HG03066 (cell line): ENCODE data around the gene THAP11.

Source experiments
- ATAC-seq: cut with Tn5 transposase; IDR thresholded peaks from one replicate; pipeline ENCODE4 v1.9.1; 2021; ENCODE audit warnings: low read depth; ENCODE audit not compliant: unreplicated experiment

THAP11 gene

DNA sequence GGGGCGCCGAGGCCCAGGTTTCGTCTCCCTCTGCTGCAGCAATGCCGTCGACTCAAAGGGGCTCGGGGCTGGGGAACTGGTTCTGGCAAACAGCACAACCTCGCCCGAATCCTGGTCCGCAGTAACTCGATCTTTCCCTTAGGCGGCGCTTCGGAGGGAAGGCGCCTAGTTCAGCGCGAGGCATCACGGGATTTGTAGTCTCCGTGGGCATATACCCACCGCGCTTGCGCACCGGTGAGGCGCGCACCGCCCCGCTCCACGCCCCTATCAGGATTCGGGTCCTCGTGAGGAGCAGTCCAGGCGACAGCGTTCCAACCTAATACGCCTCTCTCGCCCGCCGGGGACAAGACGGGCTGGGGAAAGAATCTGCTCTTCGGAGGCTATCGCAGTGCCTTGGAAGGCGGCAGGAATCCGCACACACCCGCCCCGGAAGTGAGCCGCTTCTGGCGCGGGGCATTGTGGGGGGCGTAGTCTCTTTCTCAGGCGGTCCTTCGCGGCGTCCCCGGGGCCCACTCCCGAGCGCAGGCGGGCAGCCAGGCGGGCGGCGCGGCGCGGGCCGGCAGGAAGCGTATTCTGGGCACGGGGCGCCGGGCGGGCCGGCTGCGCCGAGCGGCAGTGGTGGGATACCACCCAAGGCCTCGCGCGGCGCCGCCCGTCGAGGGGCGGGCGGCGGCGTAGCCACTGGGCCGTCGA lies at the start of gene THAP11:
Gene THAP11 (plus strand): TSS at position 505 of the 693 bp plus-strand sequence. CDS start 235 bp downstream, outside the sequence.
- peak; percentile 47 for ATAC-seq

DNA sequence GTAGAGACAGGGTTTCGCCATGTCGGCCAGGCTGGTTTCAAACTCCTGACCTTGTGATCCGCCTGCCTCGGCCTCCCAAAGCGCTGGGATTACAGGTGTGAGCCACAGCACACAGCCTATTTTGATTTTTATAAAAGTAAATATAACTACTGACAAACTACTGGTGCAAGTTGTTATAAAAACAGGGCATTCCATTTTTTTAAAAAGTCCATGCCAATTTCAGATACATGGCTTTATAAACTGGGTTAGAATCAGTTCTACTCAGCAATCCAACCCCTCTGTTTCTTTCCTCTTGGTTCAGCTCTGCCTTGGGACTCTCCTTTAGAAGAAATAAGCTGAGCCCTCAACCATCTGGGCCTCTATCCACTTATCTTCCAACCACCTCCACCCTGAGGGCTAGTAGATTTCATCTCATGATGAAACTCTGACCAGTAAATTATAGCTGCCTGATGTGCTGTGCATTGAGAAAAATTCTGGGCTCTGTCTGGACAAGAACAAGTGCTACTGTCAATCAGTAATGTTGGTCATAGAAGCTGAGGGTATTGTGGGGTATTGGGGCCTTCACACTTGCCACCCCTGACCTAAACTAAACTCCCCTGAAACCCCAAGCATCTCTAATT lies 45.9 kb upstream of the THAP11 start:
- ATAC-seq: no peak

DNA sequence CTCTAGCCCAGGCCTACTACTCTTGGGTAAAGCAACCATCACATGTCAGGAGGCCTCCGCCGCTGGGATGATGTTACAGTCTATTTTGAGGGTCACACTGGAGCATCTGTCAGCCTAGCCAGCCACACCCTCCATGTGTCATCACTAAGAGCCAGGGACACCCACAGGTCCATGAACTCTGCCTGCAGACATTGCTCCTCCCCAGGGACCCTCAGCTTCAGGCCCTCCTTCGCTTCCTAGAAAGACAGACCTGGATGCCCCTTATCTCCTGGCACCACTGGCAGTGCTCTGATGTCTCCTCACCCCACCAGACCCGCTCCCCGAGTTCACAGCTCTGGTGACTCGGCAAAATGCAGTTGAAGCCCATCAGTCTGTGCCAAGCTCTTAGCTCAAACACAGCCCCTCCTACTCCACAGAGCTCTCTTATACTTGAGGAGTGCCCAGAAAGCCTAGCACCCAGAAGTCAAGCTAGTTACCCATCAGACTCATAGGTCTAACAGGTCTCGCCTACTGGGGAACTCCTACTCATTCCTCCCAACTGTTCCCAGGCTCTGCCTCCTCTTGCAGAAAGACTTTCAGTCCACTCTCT lies 41.7 kb upstream of the THAP11 start:
- no peak for ATAC-seq

DNA sequence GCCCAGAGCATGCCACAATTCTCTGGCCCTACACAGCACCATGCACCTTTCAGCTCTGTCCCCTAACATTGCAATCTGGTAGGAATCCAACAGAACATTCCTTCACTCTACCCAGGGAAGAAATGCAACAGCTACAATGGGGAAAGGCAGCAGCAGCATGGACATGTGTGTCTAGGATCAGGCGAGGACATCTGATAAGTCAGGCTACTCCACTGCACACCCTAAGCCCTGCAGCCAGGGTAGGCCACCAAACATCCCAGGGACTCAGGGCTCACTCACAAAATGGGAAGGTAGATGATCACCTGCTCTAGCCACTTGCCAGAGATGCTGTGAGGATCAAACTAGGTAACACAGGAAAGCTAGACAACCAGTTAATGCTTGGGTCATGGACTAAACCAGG lies 40.9 kb upstream of the THAP11 start:
- no peak for ATAC-seq

DNA sequence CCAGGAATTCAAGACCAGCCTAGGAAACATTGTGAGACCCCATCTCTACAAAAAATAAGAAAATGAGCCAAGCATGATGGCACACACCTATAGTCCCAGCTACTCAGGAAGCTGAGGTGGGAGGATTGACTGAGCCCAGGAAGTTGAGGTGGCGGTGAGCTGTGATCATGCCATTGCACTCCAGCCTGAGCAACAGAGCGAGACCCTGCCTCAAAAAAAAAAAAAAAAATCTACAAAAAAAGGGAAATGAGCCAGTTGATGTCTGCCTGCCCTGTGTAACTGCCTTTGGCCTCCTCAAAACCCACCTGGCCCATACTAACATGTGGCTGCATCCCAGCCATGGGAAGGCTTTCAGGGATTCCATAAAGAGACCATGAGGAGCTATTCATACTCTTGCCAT lies 40.2 kb upstream of the THAP11 start:
- ATAC-seq: no peak

DNA sequence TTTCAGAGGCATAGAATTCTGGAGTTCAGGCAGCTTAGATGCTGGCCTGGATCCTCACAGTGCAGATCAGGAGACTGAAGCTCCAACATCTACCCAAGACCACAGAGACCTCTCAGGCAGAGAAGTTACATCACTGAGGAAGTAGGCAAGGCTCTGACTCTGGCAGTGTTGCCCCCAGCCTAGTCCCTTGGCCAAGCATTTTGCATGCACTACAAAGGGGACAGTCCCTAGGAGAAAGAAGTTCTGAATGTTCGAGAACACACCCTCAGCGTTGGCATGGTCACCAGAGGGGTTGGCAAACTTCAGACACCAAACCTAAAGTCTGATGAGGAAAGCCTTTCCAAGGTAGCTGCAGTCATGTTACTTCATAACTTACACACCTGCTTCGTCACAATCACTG lies 38.2 kb upstream of the THAP11 start:
- ATAC-seq: no peak

DNA sequence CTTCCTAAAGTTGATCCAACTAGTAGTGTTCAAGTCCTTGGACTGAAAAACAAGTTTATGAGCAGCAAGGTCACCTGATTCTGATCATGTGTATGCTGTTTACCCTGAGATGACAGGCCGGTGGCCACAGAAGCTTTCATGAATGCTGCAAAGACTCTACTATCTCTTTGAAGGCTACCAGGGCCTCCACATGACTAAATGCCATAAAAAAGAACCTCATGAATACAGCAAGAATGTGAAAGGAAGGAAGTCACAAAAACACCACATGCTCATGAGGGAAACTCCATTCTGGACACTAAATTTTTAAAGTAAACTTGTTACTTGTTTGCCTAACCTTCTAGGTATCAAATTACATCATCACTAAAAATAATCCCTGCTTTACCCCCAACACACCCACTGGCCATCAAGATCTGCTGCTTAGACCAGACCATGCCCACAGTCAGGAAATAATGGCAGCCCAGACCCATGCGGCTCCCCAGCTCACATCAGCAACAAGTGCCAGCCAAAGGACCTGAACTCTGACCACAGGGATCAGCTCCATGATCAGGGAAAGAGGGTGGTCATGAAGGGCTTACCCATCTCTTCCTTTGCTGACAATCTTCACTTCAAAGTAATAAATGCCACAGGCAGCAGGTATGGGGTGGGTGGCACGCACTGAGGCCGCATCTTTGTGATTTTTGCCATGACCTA lies 37.1 kb upstream of the THAP11 start:
- no peak for ATAC-seq

DNA sequence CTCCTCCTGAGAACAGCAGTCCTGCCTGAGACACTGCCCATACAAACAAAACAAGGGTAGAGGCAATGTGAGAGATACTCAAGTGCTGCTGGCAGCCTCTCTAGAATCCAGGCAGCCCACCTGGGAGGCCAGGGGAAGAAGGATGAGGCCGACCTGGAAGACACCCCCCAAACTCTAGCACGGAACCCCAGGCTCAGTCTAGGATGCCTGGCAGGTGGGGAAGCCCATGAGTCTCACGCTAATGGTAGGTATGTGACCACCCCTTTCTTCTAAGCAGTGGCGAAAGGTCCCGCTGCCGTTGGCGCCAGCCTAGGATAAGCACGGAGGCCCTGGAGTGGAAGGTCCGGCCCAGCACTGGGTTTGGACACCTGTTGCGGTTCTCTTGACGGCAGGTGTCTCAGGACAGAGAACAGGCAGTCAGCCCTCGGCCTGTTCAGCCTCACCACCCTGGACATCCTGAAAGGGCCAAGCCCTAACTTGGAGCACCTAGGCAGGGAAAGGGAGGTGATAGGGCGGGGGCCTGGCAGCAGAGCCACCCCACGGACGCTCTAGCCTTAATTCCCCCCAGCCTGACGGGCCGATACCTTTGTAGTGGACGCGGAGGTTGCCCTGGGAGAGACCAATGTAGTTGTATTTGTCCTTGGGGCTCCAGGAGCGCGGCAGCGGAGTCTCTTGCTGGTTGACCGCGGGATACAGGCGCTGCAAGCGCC lies 36.2 kb upstream of the THAP11 start:
- ATAC-seq: no peak

DNA sequence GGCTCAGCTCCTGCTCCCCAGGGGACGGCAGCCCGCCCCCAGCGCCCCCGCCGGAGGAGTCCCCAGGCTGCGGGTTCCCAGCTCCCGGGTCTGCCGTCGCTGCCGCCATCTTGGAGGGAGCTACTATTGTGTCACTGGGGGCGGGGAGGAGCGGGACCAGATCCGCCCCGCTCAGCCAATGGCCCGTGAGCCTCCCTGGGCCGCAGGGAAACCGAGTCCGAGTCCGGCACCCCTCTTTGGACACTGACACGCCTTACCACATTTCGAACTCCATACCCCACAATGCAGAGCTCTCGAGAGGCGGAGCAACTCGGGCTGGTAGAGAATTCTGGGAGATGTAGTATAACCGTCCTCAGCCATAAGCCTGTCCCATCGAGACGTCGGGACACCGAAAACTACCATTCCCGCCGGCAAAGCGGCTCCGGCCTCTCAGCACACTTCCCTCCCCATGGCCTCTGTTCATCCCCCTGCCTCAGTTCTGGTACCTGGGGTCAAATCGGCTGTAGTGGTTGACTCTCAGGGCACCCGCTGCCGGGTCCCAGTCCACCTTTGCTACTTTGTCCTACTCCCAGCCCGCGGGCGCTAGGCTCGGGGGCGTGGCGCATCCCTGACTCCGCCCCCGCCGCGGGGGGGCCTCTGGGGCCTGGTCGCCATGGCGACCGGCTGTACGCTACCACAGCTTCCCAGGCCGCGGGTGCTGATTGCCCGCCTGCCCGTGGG lies 35.5 kb upstream of the THAP11 start, which contains the start of the genes RANBP10 and TSNAXIP1:
Gene RANBP10 (minus strand): TSS at position 133 of the 720 bp plus-strand sequence. CDS start 24 bp downstream, at position 109.
Gene TSNAXIP1 (plus strand): TSS at position 462 of the 720 bp plus-strand sequence. CDS start 261 bp downstream, outside the sequence.
- peak; percentile 87 for ATAC-seq

DNA sequence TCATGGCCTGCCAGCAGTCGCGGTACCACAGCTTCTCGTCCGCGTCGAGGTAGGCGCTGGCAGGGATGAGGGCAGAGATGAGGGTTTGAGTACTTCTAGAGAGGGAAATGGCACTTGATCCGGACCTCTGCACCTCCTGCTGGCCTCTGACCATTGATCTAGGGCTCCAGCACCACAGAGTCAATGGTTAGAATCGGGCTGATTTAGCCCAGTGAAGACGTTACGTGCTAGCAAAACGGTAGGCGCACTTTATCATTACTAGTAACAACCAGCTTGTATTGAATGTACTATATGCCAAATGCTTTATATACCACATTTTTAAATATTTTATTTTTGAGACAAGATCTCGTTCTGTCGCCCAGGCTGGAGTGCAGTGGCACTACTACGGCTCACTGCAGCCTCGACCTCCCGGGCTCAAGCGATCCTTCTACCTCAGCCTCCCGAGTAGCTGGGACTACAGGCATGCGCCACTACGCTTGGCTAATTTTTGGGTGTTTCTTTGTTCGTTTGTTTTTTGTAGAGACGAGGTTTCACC lies 34.9 kb upstream of the THAP11 start:
- no peak for ATAC-seq

DNA sequence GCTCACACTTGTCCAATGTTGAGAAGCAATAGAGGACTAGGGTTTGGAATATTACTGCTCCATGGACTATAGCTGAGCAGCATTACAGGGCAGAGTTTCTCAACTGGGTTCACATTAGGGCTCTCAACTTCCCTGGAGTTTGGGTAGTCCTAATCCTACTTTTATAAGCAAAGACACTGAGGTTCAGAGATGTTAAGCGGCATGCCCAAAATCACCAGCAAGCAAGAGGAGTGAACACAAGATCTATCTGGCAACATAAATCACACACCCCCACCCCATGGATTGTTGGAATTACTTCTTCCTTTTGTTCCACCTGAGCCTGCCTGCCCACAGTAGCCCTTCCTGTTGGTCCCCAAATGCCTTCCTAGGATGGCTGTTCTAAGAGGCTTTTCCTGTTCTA lies 30.2 kb upstream of the THAP11 start:
- ATAC-seq: no peak

DNA sequence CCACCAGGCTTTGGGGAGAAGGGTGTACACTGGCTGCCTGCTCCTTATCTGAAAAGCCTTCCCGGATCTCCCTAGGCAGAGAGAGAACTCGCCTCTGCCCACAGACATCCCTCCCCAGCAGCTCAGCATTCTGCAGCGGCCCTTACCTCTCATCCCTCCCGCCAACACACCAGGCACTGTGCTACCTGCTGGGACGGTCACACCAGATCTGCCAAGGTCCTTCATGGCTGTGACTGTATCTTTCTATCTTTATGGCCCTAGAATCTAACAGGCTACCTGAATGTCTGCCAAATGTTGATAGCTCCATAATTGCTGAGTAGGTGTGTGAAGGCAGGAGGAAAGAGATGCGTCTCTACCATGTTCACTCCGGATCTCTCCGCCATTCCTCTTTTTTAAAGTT lies 27.6 kb upstream of the THAP11 start:
- ATAC-seq: no peak

DNA sequence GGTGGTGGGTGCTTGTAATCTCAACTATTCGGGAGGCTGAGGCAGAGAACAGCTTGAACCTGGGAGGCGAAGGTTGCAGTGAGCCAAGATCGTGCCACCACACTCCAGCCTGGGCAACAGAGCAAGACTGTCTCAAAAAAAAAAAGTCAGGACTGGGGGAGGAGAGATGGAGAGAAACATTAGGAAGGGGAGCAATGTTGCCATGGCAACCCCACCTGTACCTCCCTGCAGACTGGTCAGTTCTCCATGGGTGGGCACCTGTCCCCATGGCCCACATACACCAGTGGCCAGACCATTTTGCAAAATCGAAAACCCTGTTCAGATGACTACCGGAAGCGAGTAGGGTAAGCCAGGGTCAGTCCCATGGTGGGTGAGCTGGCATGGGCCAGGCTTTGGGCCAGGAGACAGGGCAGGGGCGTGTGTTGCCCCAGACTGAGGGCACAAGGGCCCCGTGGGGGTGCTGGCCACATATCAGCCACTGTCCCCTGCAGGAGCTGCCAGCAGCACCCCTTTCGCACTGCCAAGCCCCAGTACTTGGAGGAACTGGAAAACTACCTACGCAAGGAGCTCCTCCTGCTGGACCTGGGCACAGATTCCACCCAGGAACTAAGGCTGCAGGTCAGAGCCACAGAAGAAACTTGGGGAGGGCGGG lies 21.4 kb upstream of the THAP11 start:
- no peak for ATAC-seq

DNA sequence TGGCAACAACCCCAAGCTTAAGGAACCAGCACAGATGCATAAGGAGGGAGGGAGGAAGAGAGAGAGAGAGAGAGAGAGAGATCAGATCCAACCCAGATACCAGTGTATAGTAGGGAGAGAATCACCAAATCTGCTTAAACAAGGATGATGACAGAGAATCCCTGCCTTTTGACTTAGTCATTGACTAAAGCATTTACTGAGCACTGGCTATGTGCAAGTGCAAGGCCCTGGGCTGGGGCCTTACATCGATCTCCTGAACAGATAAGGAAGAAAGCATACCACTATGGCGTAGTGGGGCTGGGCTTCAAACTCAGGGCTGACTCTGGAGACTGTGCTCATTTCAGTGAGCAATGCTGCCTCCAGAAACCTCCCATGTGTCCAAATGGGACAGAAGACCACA lies 19.6 kb upstream of the THAP11 start:
- no peak for ATAC-seq

DNA sequence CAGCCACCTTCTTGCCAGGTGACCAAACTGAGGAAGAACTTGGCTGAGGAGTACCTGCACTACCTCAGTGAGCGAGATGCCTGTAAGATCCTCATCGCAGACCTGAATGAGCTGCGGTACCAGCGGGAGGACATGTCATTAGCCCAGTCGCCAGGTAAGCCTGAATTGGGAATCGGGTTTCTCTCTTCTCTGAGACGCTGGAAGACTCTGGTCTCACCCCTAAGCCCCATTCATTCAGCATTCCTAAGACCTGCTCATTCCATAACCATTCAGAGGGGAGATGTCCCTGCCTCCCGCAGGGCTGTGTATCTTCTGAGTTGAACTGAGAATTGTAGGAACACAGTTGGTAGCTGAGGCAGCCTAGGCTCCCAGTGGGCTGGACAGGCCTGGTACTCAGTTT lies 17.0 kb upstream of the THAP11 start:
- ATAC-seq: no peak

DNA sequence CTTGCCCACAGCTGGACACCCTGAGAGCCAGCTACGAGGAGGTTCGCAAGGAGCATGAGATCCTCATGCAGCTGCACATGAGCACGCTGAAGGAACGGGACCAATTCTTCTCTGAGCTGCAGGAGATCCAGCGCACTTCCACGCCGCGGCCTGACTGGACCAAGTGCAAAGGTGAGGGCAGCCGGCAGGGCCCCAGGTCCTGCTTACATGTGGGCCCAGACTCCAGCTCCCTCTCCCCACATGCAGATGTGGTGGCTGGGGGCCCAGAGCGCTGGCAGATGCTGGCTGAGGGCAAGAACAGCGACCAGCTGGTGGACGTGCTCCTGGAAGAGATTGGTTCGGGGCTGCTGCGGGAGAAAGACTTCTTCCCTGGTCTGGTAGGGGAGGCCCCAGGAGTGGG lies 16.2 kb upstream of the THAP11 start:
- ATAC-seq: no peak

DNA sequence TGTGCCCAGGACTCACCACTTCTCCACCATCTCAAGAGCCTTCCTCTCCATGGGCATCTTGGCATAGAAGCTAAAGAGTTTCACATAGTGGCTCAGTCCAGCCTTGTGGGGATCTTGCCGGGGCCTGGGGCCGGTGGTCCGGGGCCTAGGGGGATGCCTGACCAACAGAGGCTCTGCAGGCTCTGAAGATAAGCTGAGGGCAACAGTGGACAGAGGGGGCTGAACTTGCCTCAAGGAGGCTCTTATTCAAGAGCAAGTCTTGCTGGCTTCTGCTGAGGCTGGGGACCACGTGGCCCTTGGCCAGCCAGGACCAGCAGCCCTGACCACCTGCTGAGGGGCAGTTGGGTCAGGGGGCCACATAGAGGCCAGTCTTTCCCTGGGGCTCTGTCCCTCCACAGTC lies 13.5 kb upstream of the THAP11 start:
- no peak for ATAC-seq

DNA sequence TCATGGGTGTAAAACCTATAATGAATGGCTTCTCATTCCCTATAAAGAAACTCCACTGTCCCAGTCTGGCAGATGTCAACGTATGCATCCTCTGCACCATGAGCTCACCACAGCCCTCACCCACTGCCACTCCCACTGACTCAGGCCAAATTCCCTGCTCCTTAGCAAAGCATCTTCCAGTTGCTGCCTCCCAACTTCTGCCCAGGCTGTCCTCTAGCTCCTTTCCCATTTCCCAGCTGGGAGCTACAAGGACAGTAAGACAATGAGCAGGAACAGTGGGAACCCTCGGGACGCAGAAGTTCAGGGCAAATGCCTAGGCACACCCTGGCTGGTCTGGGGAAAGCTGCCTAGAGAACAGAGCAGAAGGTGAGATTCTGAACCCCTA lies 9.1 kb upstream of the THAP11 start:
- ATAC-seq: no peak
